ENCODE measurements around the gene KCTD2. TPM values are rescaled to one million over a fixed set of nuclear protein-coding genes. Genes with fewer than 3 reads are reported as not detected.

Gene KCTD2
- total and polyA plus RNA-seq, 4 donors, result 15.1 to 22.3 (median 19.4) TPM

- 31 to 37% methylated on average over 30 of the region's 30 CpGs for WGBS, 2 donors
- H3K9ac ChIP-seq (ENCODE audit: insufficient read depth in 1 of 2, low read length in 2 of 2), result no peak overlapping the region
- no peaks in the 10 kb centered on the region for H3K36me3 ChIP-seq (ENCODE audit: control insufficient read depth in 4 of 4, insufficient read depth in 4 of 4, low read length in 4 of 4)
- H3K9me3 ChIP-seq (ENCODE audit: control insufficient read depth in 4 of 4, insufficient read depth in 3 of 4, low read length in 3 of 4), result no peaks in the 10 kb centered on the region
- no peak overlapping the region for H3K4me3 ChIP-seq
- H3K27ac ChIP-seq (ENCODE audit: low read depth in 1 of 2, low read length in 1 of 2), result peak overlapping the region; percentile 76 to 86
- TF ChIP-seq CTCF (IDR thresholded peaks at IDR 0.05; ENCODE audit: control extremely low read depth, extremely low read depth), result no peak
- peaks cover 0 to 20% (median 16%) of the 10 kb centered on the region in 5 donors for H3K4me1 ChIP-seq (ENCODE audit: control insufficient read depth in 5 of 5, insufficient read depth in 5 of 5, low read length in 5 of 5)
- no peak for ATAC-seq (ENCODE audit: insufficient read depth, low FRiP score)
- no peak for DNase-seq
- H3K27me3 ChIP-seq (ENCODE audit: control insufficient read depth in 3 of 3, insufficient read depth in 3 of 3, low read length in 2 of 3), result no peaks in the 10 kb centered on the region
These were observed 30.1 kb downstream of the KCTD2 start for GRCh38 chr17:75077072-75077495.

- no peaks in the 10 kb centered on the region for H3K9me3 ChIP-seq (ENCODE audit: control insufficient read depth in 4 of 4, insufficient read depth in 3 of 4, low read length in 3 of 4)
- peaks cover 0 to 20% (median 16%) of the 10 kb centered on the region in 5 donors for H3K4me1 ChIP-seq (ENCODE audit: control insufficient read depth in 5 of 5, insufficient read depth in 5 of 5, low read length in 5 of 5)
- H3K9ac ChIP-seq (ENCODE audit: insufficient read depth in 1 of 2, low read length in 2 of 2), result peak overlapping the region in 1 of 2 donors; percentile 42
- DNase-seq, result peak; percentile 61 to 80 (median 70)
- H3K4me3 ChIP-seq, result no peak overlapping the region
- H3K36me3 ChIP-seq (ENCODE audit: control insufficient read depth in 4 of 4, insufficient read depth in 4 of 4, low read length in 4 of 4), result no peaks in the 10 kb centered on the region
- peak overlapping the region; percentile 76 to 86 for H3K27ac ChIP-seq (ENCODE audit: low read depth in 1 of 2, low read length in 1 of 2)
- 5 to 7% methylated on average over 49 to 53 of the region's 53 CpGs for WGBS, 2 donors
- H3K27me3 ChIP-seq (ENCODE audit: control insufficient read depth in 3 of 3, insufficient read depth in 3 of 3, low read length in 2 of 3), result no peaks in the 10 kb centered on the region
- TF ChIP-seq CTCF (IDR thresholded peaks at IDR 0.05; ENCODE audit: control extremely low read depth, extremely low read depth), result no peak
- ATAC-seq (ENCODE audit: insufficient read depth, low FRiP score), result peak; percentile 36
These were observed 30.7 kb downstream of the KCTD2 start for GRCh38 chr17:75077496-75078283.

GRCh38 chr17:75078284-75079022 is 31.4 kb downstream of the KCTD2 start:
- H3K4me1 ChIP-seq (ENCODE audit: control insufficient read depth in 5 of 5, insufficient read depth in 5 of 5, low read length in 5 of 5), result peaks cover 0 to 20% (median 16%) of the 10 kb centered on the region in 5 donors
- H3K9me3 ChIP-seq (ENCODE audit: control insufficient read depth in 4 of 4, insufficient read depth in 3 of 4, low read length in 3 of 4), result no peaks in the 10 kb centered on the region
- no peaks in the 10 kb centered on the region for H3K36me3 ChIP-seq (ENCODE audit: control insufficient read depth in 4 of 4, insufficient read depth in 4 of 4, low read length in 4 of 4)
- DNase-seq (peak in 2 of 3 donors; percentile 61 to 84), ATAC-seq (ENCODE audit: insufficient read depth, low FRiP score) (peak; percentile 57)
- peak overlapping the region in 1 of 2 donors; percentile 86 for H3K27ac ChIP-seq (ENCODE audit: low read depth in 1 of 2, low read length in 1 of 2)
- 55 to 76% methylated on average over 17 of the region's 17 CpGs for WGBS, 2 donors
- H3K27me3 ChIP-seq (ENCODE audit: control insufficient read depth in 3 of 3, insufficient read depth in 3 of 3, low read length in 2 of 3), result no peaks in the 10 kb centered on the region
- no peak for TF ChIP-seq CTCF (IDR thresholded peaks at IDR 0.05; ENCODE audit: control extremely low read depth, extremely low read depth)
- H3K4me3 ChIP-seq, result no peak overlapping the region
- H3K9ac ChIP-seq (ENCODE audit: insufficient read depth in 1 of 2, low read length in 2 of 2), result no peak overlapping the region

Measured in lung (tissue), 12 donors.